ENCODE measurements around the gene KCNG1. TPM values are rescaled to one million over a fixed set of nuclear protein-coding genes. Genes with fewer than 3 reads are reported as not detected.

KCNG1 gene
- polyA plus RNA-seq, 1 donor from 2014 or later: 1.7 TPM

- no peak overlapping the region for H3K27ac ChIP-seq (ENCODE audit: low read length)
- no peak overlapping the region for H3K9ac ChIP-seq (ENCODE audit: low read length)
- no peak overlapping the region for H3K4me3 ChIP-seq (ENCODE audit: low read length)
- no peaks in the 10 kb centered on the region for H3K79me2 ChIP-seq (replicated peaks; ENCODE audit: insufficient read depth, low read length)
- H3F3A ChIP-seq (ENCODE audit: insufficient read depth, low read length, poor library complexity, severe bottlenecking): no peaks in the 10 kb centered on the region
- no peak for TF ChIP-seq EP300 (conservative IDR thresholded peaks at IDR 0.05; ENCODE audit: poor library complexity, severe bottlenecking)
- TF ChIP-seq EZH2 (IDR thresholded peaks at IDR 0.05; ENCODE audit: borderline replicate concordance, insufficient read depth, low read length, poor library complexity, severe bottlenecking): no peak
- TF ChIP-seq REST (IDR thresholded peaks at IDR 0.05; ENCODE audit: borderline replicate concordance): no peak
- TF ChIP-seq TAF1 (IDR thresholded peaks at IDR 0.05; ENCODE audit: low read depth): no peak
- TF ChIP-seq SMC3 (conservative IDR thresholded peaks at IDR 0.05; ENCODE audit: poor library complexity): no peak
- TF ChIP-seq POLR2AphosphoS5 (IDR thresholded peaks at IDR 0.05): no peak
- no peak for TF ChIP-seq RAD21 (conservative IDR thresholded peaks at IDR 0.05)
- no peak for TF ChIP-seq CTCF (IDR thresholded peaks at IDR 0.05; ENCODE audit: poor library complexity, severe bottlenecking)
- no peak for TF ChIP-seq MXI1 (conservative IDR thresholded peaks at IDR 0.05; ENCODE audit: poor library complexity, severe bottlenecking)
- peaks cover 2% of the 10 kb centered on the region for H3K27me3 ChIP-seq (ENCODE audit: insufficient read depth, low read depth, low read length)
- H3K4me2 ChIP-seq (ENCODE audit: low read length): no peak overlapping the region
- H3K36me3 ChIP-seq (ENCODE audit: insufficient read depth, low read length): no peaks in the 10 kb centered on the region
- H3K9me3 ChIP-seq (ENCODE audit: low read length): no peaks in the 10 kb centered on the region
- no peaks in the 10 kb centered on the region for H4K20me1 ChIP-seq (ENCODE audit: insufficient read depth)
- H3K9me2 ChIP-seq (ENCODE audit: insufficient read depth, low read length): no peaks in the 10 kb centered on the region
- H2AFZ ChIP-seq (ENCODE audit: low read depth, low read length): no peak overlapping the region
These were observed 11.6 kb upstream of the KCNG1 start for GRCh38 chr20:51034476-51034875.

GRCh38 chr20:51029963-51030920 is 7.3 kb upstream of the KCNG1 start:
- H4K20me1 ChIP-seq (ENCODE audit: insufficient read depth): no peaks in the 10 kb centered on the region
- no peaks in the 10 kb centered on the region for H3K9me2 ChIP-seq (ENCODE audit: insufficient read depth, low read length)
- no peak overlapping the region for H3K4me2 ChIP-seq (ENCODE audit: low read length)
- H3K27me3 ChIP-seq (ENCODE audit: insufficient read depth, low read depth, low read length): peaks cover 19% of the 10 kb centered on the region
- no peaks in the 10 kb centered on the region for H3K9me3 ChIP-seq (ENCODE audit: low read length)
- H3K36me3 ChIP-seq (ENCODE audit: insufficient read depth, low read length): no peaks in the 10 kb centered on the region
- no peaks in the 10 kb centered on the region for H3K79me2 ChIP-seq (replicated peaks; ENCODE audit: insufficient read depth, low read length)
- H3F3A ChIP-seq (ENCODE audit: insufficient read depth, low read length, poor library complexity, severe bottlenecking): no peaks in the 10 kb centered on the region
- TF ChIP-seq MXI1 (conservative IDR thresholded peaks at IDR 0.05; ENCODE audit: poor library complexity, severe bottlenecking) (no peak), TAF1 (IDR thresholded peaks at IDR 0.05; ENCODE audit: low read depth) (no peak), POLR2AphosphoS5 (IDR thresholded peaks at IDR 0.05) (no peak), CTCF (IDR thresholded peaks at IDR 0.05; ENCODE audit: poor library complexity, severe bottlenecking) (no peak), RAD21 (conservative IDR thresholded peaks at IDR 0.05) (no peak), REST (IDR thresholded peaks at IDR 0.05; ENCODE audit: borderline replicate concordance) (no peak), EZH2 (IDR thresholded peaks at IDR 0.05; ENCODE audit: borderline replicate concordance, insufficient read depth, low read length, poor library complexity, severe bottlenecking) (no peak), SMC3 (conservative IDR thresholded peaks at IDR 0.05; ENCODE audit: poor library complexity) (no peak), EP300 (conservative IDR thresholded peaks at IDR 0.05; ENCODE audit: poor library complexity, severe bottlenecking) (no peak)
- no peak overlapping the region for H3K27ac ChIP-seq (ENCODE audit: low read length)
- no peak overlapping the region for H3K4me3 ChIP-seq (ENCODE audit: low read length)
- no peak overlapping the region for H3K9ac ChIP-seq (ENCODE audit: low read length)
- no peak overlapping the region for H2AFZ ChIP-seq (ENCODE audit: low read depth, low read length)

Data from neural cell (in vitro differentiated cells).